HEK293 (cell line): ENCODE results near the gene PITPNM2.

ENCODE experiments used
- ATF2 ChIP-seq: fragments of 450-650 bp; formaldehyde crosslinking; IDR thresholded peaks from 2 replicates; pipeline ENCODE4 v1.5.1; 2016; ENCODE audit warnings: missing biosample characterization, missing genetic modification characterization, low read depth
- BCL11A ChIP-seq: fragments of 450-650 bp; formaldehyde crosslinking; IDR thresholded peaks from 2 replicates; pipeline ENCODE4 v1.5.1; 2016; ENCODE audit warnings: low read depth, missing biosample characterization, missing genetic modification characterization
- CTCF ChIP-seq: fragments of 450-650 bp; formaldehyde crosslinking; IDR thresholded peaks from 2 replicates; pipeline ENCODE4 v1.5.1; 2016; ENCODE audit warnings: missing biosample characterization, missing genetic modification characterization
- MZF1 ChIP-seq: fragments of 450-650 bp; formaldehyde crosslinking; IDR thresholded peaks from 2 replicates; pipeline ENCODE4 v1.5.1; 2017; ENCODE audit warnings: missing biosample characterization, missing genetic modification characterization, borderline replicate concordance
- ZNF426 ChIP-seq: fragments of 450-650 bp; formaldehyde crosslinking; IDR thresholded peaks from 2 replicates; pipeline ENCODE4 v1.5.1; 2017; ENCODE audit warnings: missing biosample characterization, missing genetic modification characterization, mild to moderate bottlenecking, inconsistent platforms, moderate library complexity
- ZNF501 ChIP-seq: fragments of 450-650 bp; formaldehyde crosslinking; IDR thresholded peaks from 2 replicates; pipeline ENCODE4 v1.5.1; 2016; ENCODE audit warnings: missing biosample characterization, missing genetic modification characterization
- ZNF670 ChIP-seq: fragments of 450-650 bp; formaldehyde crosslinking; IDR thresholded peaks from 2 replicates; pipeline ENCODE4 v1.5.1; 2016; ENCODE audit warnings: missing biosample characterization, missing genetic modification characterization, low read depth

GRCh38 chr12:123149501-123150274 lies 1.2 kb downstream of the PITPNM2 start:
- TF ChIP-seq CTCF (tag by site-specific recombination) (no peak), MZF1 (no peak), ZNF670 (tag by site-specific recombination) (no peak), BCL11A (tag by site-specific recombination) (no peak), ZNF426 (tag by site-specific recombination) (no peak), ATF2 (tag by site-specific recombination) (no peak), ZNF501 (tag by site-specific recombination) (no peak)
